HepG2 (cell line): ENCODE data around the gene NDUFS4. TPM values are rescaled to one million over a fixed set of nuclear protein-coding genes. Genes with fewer than 3 reads are reported as not detected.

ENCODE experiments used
- ATAC-seq: fragments of 200-7000 bp; cut with Tn5 transposase; 3 replicates; pipeline ENCODE4 v1.9.1; 2020; ENCODE audit warnings: mild to moderate bottlenecking, moderate library complexity
- BruUV-seq: library from RNA; stranded (reverse); fragments of 400-500 nt; replicated peaks from 2 replicates; lab custom pipeline; 2021; lab: Mats Ljungman, UMichigan
- CTCF ChIA-PET: fragments of 300-600 bp; formaldehyde crosslinking; extraction: SDS; loops from one replicate; lab custom pipeline; 2021; ENCODE audit warnings: low total read pairs, inconsistent platforms, low intra/inter-chr PET ratio; lab: Yijun Ruan, JAX
- POLR2A ChIA-PET: fragments of 350-600 bp; sonication (Branson Sonifier 250); formaldehyde crosslinking; loops from one replicate; lab custom pipeline; 2020; ENCODE audit warnings: antibody characterized with exemption, inconsistent platforms; lab: Yijun Ruan, JAX
- DNase-seq: peaks from one replicate; pipeline ENCODE4 v3.0.0-alpha.2; 2015; ENCODE audit warnings: low spot score
- FAIRE-seq: peaks from 3 replicates; lab custom pipeline; 2011; peaks lifted over from hg19 to GRCh38; lab: Jason Lieb, UNC
- H2AFZ ChIP-seq: one replicate; pipeline ENCODE4 v1.6.1; 2011; ENCODE audit warnings: low read length, inconsistent platforms
- H3K27ac ChIP-seq: fragments of 300-600 bp; 3 replicates; pipeline ENCODE4 v1.8.0; 2011; ENCODE audit warnings: mixed run types, mild to moderate bottlenecking, mixed read lengths, low read length, inconsistent platforms; ENCODE audit not compliant: insufficient read depth; ENCODE audit errors: extremely low read length
- H3K27me3 ChIP-seq, 2 experiments: fragments of 200-600 bp in 1 of 2; 2 replicates in 1 of 2; 3 replicates in 1 of 2; pipeline versions ENCODE4 v1.6.0 to v1.8.0; 2011; ENCODE audit warnings: low read length in 2 of 2, mild to moderate bottlenecking in 2 of 2, moderate library complexity in 2 of 2, inconsistent platforms in 1 of 2; ENCODE audit not compliant: insufficient read depth in 2 of 2, control insufficient read depth in 1 of 2
- H3K36me3 ChIP-seq, 2 experiments: fragments of 200-600 bp in 1 of 2; replicated peaks in 1 of 2; 2 replicates in 1 of 2; 3 replicates in 1 of 2; pipeline versions ENCODE4 v1.5.1 to v1.8.0; 2011; ENCODE audit warnings: low read length in 2 of 2, inconsistent platforms in 1 of 2; ENCODE audit not compliant: insufficient read depth in 2 of 2, control insufficient read depth in 1 of 2
- H3K4me1 ChIP-seq: 2 replicates; pipeline ENCODE4 v1.5.1; 2012; ENCODE audit warnings: low read length, inconsistent platforms; ENCODE audit not compliant: insufficient read depth
- H3K4me2 ChIP-seq: 2 replicates; pipeline ENCODE4 v1.6.0; 2011; ENCODE audit warnings: low read depth, low read length, inconsistent platforms
- H3K4me3 ChIP-seq, 3 experiments: fragments of 200-600 bp in 1 of 3; sonication (generic), shearing (Covaris generic) in 1 of 3; replicated peaks in 1 of 3; 2 replicates each; pipeline ENCODE4 v1.5.1; 2011 to 2016; ENCODE audit warnings: low read length in 3 of 3, inconsistent platforms in 2 of 3, low read depth in 2 of 3, mild to moderate bottlenecking in 2 of 3, control low read depth in 1 of 3, mixed read lengths in 1 of 3; ENCODE audit not compliant: insufficient read depth in 1 of 3
- H3K79me2 ChIP-seq: one replicate; pipeline ENCODE4 v1.6.1; 2011; ENCODE audit warnings: low read length, inconsistent platforms; ENCODE audit not compliant: insufficient read depth
- H3K9ac ChIP-seq: 2 replicates; pipeline ENCODE4 v1.6.0; 2011; ENCODE audit warnings: mild to moderate bottlenecking, low read depth, low read length, inconsistent platforms; ENCODE audit not compliant: insufficient read depth
- H3K9me3 ChIP-seq: 2 replicates; pipeline ENCODE4 v1.5.1; 2012; ENCODE audit warnings: mild to moderate bottlenecking, low read length
- H4K20me1 ChIP-seq: 2 replicates; pipeline ENCODE4 v1.6.0; 2011; ENCODE audit warnings: inconsistent platforms, mild to moderate bottlenecking, low read length, moderate library complexity; ENCODE audit not compliant: insufficient read depth
- ESRRA ChIP-seq: sonication (generic); formaldehyde crosslinking; IDR thresholded peaks from 2 replicates; pipeline ENCODE4 v1.5.1; 2020; ENCODE audit warnings: mild to moderate bottlenecking, low read depth, missing genetic modification reagents
- FOXM1 ChIP-seq: sonication (generic); formaldehyde crosslinking; IDR thresholded peaks from 2 replicates; pipeline ENCODE4 v1.5.0; 2020; ENCODE audit warnings: missing genetic modification reagents
- GABPA ChIP-seq, 2 experiments: IDR thresholded peaks; 2 replicates each; pipeline ENCODE4 v1.6.1; 2011 to 2016; ENCODE audit warnings: low read depth in 2 of 2, low read length in 1 of 2, missing biosample characterization in 1 of 2, missing genetic modification characterization in 1 of 2
- GATAD1 ChIP-seq: IDR thresholded peaks from 2 replicates; pipeline ENCODE4 v1.6.1; 2016; ENCODE audit warnings: missing genetic modification reagents, missing compliant biosample characterization
- PITX1 ChIP-seq: sonication (generic); formaldehyde crosslinking; IDR thresholded peaks from 2 replicates; pipeline ENCODE4 v1.5.1; 2020; ENCODE audit warnings: mild to moderate bottlenecking, missing genetic modification reagents
- SMAD3 ChIP-seq: sonication (generic); formaldehyde crosslinking; IDR thresholded peaks from 2 replicates; pipeline ENCODE4 v1.4.0; 2020; ENCODE audit warnings: missing genetic modification reagents
- TEAD2 ChIP-seq: sonication (generic); formaldehyde crosslinking; IDR thresholded peaks from 2 replicates; pipeline ENCODE4 v1.9.0; 2021; ENCODE audit warnings: missing genetic modification reagents
- TOPORS ChIP-seq: sonication (generic); formaldehyde crosslinking; IDR thresholded peaks from 2 replicates; pipeline ENCODE4 v1.8.0; 2023; ENCODE audit warnings: mild to moderate bottlenecking, missing genetic modification reagents
- ZNF354B ChIP-seq: sonication (generic); formaldehyde crosslinking; IDR thresholded peaks from 2 replicates; pipeline ENCODE4 v1.8.0; 2022; ENCODE audit warnings: mild to moderate bottlenecking, missing genetic modification reagents
- ZNF563 ChIP-seq: sonication (generic); formaldehyde crosslinking; IDR thresholded peaks from 2 replicates; pipeline ENCODE4 v1.8.0; 2022; ENCODE audit warnings: mild to moderate bottlenecking, moderate library complexity, missing genetic modification reagents
- in situ Hi-C: cut with HindIII; loops from 2 replicates; pipeline ENCODE4 v1.10.0; 2017; ENCODE audit warnings: low pct_unique_long_range_greater_than_20kb; ENCODE audit not compliant: extremely low pct_ligation_motif_present
- intact Hi-C: fragments of 100-400 bp; cut with micrococcal nuclease; formaldehyde crosslinking; loops from one replicate; pipeline ENCODE4 v1.10.0; 2022; ENCODE audit not compliant: unreplicated experiment
- polyA plus RNA-seq, 8 experiments: library from polyadenylated mRNA; depleted of rRNA in 3 of 8; stranded (reverse) in 7 of 8; unstranded in 1 of 8; fragments of >200 nt; fragmentation: Illumina TruSeq in 4 of 8; extraction: Trizol in 4 of 8; gene quantifications; 2 replicates each; pipeline versions ENCODE4 v1.2.1 to v1.2.3, GENCODE V29; 2011 to 2016; ENCODE audit warnings: low read depth in 4 of 8, missing spikeins in 1 of 8, mixed read lengths in 1 of 8; ENCODE audit not compliant: insufficient read depth in 1 of 8
- total RNA-seq, 5 experiments: library from RNA; depleted of rRNA; stranded (reverse); fragments of >200 nt; fragmentation: Illumina TruSeq; extraction: Trizol; gene quantifications; 2 replicates each; pipeline ENCODE4 v1.2.3, GENCODE V29; 2016; ENCODE audit warnings: low read depth in 1 of 5
- TF ChIP-seq, protein P1 (sequence below): sonication (generic); formaldehyde crosslinking; IDR thresholded peaks from 2 replicates; pipeline ENCODE4 v1.4.0; 2020; ENCODE audit warnings: missing genetic modification reagents
- TF ChIP-seq, protein P2 (sequence below), 2 experiments: sonication (generic) in 1 of 2; formaldehyde crosslinking in 1 of 2; IDR thresholded peaks; 2 replicates each; pipeline versions ENCODE4 v1.6.1 to v1.9.0; 2014 to 2022; ENCODE audit warnings: antibody characterized with exemption in 1 of 2, borderline replicate concordance in 1 of 2, inconsistent platforms in 1 of 2, low read depth in 1 of 2, missing genetic modification reagents in 1 of 2

The NDUFS4 gene
- total and polyA plus RNA-seq, 2 of the 13 experiments (the other 11 are each of a cell fraction or from before 2014, with no cell fraction given): 121 to 126 TPM

DNA sequence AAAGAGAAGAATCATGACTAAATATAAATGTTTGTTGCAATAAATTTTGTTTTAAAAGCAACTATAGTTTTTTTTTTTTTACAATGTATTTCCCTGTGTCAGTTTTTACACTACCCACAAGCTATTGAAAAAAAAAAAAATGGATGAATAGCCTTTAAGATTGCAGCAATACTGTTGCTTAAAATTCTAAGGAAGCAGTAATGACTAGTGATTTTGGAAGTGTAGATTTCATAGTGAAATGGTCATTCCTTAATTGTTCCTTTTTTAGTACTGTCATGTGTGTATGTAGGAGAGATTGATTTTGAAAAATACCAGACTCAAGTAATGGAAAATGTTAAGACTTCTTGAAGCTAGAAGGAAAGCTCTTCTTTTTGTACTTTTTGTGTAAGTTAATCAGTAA is 53.1 kb downstream of the NDUFS4 start:
- peaks cover 4% of the 10 kb centered on the region; the same call in 1 of the 2 replicates for H4K20me1 ChIP-seq
- no peaks in the 10 kb centered on the region for H3K9me3 ChIP-seq
- H3K4me1 ChIP-seq: no peaks in the 10 kb centered on the region
- ChIA-PET CTCF (no interaction called here), POLR2A (no interaction called here)
- H2AFZ ChIP-seq: no peak overlapping the region
- in situ Hi-C loops: no loop called here
- no peaks in the 10 kb centered on the region; a peak in 2 of 5 replicates for H3K36me3 ChIP-seq
- H3K9ac ChIP-seq: no peak overlapping the region
- FAIRE-seq (no peak), DNase-seq (no peak), ATAC-seq (no peak)
- no TSS peak for BruUV-seq
- no peak overlapping the region for H3K27ac ChIP-seq
- no peaks in the 10 kb centered on the region for H3K27me3 ChIP-seq
- H3K79me2 ChIP-seq: no peaks in the 10 kb centered on the region
- H3K4me2 ChIP-seq: no peak overlapping the region
- TF ChIP-seq TEAD2 (no peak), ESRRA (CRISPR knock-in tag) (no peak), ZNF354B (no peak), PITX1 (CRISPR knock-in tag) (no peak), TOPORS (no peak), GATAD1 (CRISPR knock-in tag) (no peak), ZNF563 (no peak), SMAD3 (CRISPR knock-in tag) (no peak), FOXM1 (CRISPR knock-in tag) (no peak), GABPA (IDR thresholded peaks at IDR 0.05; ENCODE audit: low read depth, low read length) (no peak), GABPA (CRISPR knock-in tag; IDR thresholded peaks at IDR 0.05; ENCODE audit: low read depth) (no peak)
- TF ChIP-seq, protein P1, sequence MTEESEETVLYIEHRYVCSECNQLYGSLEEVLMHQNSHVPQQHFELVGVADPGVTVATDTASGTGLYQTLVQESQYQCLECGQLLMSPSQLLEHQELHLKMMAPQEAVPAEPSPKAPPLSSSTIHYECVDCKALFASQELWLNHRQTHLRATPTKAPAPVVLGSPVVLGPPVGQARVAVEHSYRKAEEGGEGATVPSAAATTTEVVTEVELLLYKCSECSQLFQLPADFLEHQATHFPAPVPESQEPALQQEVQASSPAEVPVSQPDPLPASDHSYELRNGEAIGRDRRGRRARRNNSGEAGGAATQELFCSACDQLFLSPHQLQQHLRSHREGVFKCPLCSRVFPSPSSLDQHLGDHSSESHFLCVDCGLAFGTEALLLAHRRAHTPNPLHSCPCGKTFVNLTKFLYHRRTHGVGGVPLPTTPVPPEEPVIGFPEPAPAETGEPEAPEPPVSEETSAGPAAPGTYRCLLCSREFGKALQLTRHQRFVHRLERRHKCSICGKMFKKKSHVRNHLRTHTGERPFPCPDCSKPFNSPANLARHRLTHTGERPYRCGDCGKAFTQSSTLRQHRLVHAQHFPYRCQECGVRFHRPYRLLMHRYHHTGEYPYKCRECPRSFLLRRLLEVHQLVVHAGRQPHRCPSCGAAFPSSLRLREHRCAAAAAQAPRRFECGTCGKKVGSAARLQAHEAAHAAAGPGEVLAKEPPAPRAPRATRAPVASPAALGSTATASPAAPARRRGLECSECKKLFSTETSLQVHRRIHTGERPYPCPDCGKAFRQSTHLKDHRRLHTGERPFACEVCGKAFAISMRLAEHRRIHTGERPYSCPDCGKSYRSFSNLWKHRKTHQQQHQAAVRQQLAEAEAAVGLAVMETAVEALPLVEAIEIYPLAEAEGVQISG (CRISPR knock-in tag): no peak
- TF ChIP-seq, protein P2, sequence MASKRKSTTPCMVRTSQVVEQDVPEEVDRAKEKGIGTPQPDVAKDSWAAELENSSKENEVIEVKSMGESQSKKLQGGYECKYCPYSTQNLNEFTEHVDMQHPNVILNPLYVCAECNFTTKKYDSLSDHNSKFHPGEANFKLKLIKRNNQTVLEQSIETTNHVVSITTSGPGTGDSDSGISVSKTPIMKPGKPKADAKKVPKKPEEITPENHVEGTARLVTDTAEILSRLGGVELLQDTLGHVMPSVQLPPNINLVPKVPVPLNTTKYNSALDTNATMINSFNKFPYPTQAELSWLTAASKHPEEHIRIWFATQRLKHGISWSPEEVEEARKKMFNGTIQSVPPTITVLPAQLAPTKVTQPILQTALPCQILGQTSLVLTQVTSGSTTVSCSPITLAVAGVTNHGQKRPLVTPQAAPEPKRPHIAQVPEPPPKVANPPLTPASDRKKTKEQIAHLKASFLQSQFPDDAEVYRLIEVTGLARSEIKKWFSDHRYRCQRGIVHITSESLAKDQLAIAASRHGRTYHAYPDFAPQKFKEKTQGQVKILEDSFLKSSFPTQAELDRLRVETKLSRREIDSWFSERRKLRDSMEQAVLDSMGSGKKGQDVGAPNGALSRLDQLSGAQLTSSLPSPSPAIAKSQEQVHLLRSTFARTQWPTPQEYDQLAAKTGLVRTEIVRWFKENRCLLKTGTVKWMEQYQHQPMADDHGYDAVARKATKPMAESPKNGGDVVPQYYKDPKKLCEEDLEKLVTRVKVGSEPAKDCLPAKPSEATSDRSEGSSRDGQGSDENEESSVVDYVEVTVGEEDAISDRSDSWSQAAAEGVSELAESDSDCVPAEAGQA (IDR thresholded peaks at IDR 0.05; ENCODE audit: low read depth): no peak
- TF ChIP-seq, protein P2 (CRISPR knock-in tag; IDR thresholded peaks at IDR 0.05; ENCODE audit: borderline replicate concordance): no peak
- intact Hi-C loops: no loop called here
- no peak overlapping the region for H3K4me3 ChIP-seq
